Endothelial cell of umbilical vein (primary cell): ENCODE results near the gene EDARADD.

ENCODE experiments used
- POLR2A ChIP-seq: IDR thresholded peaks from 2 replicates; pipeline ENCODE4 v1.6.1; 2012; ENCODE audit warnings: low read depth, mild to moderate bottlenecking, control low read depth, low read length
- TF ChIP-seq, protein P1 (sequence below), 2 donors: IDR thresholded peaks; 1 replicate in 1 of 2; 2 replicates in 1 of 2; pipeline ENCODE4 v1.5.1; 2011; ENCODE audit warnings: low read length in 2 of 2, mild to moderate bottlenecking in 2 of 2, moderate library complexity in 2 of 2, control low read depth in 1 of 2, inconsistent platforms in 1 of 2, low read depth in 1 of 2; ENCODE audit not compliant: insufficient read depth in 1 of 2; ENCODE audit errors: extremely low read depth in 1 of 2

DNA sequence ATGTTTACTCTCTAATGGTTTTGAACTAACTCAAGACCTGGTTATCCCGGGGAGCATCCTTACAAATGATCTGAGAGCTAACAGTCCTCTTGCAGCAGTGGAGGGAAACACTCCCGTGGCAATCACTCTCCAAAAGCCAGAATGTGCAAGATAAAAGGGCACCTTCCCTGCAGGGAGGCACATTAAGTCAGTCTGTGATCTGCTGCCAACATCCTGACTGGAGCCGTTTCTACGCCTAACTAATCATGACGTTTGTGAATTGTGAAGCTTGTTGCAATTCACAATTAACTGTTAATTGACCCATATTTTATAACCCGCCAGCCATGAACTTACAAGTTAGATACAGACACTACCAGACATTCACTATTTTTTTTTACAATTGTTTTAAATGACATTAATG lies 77.6 kb downstream of the EDARADD start:
- TF ChIP-seq, protein P1, sequence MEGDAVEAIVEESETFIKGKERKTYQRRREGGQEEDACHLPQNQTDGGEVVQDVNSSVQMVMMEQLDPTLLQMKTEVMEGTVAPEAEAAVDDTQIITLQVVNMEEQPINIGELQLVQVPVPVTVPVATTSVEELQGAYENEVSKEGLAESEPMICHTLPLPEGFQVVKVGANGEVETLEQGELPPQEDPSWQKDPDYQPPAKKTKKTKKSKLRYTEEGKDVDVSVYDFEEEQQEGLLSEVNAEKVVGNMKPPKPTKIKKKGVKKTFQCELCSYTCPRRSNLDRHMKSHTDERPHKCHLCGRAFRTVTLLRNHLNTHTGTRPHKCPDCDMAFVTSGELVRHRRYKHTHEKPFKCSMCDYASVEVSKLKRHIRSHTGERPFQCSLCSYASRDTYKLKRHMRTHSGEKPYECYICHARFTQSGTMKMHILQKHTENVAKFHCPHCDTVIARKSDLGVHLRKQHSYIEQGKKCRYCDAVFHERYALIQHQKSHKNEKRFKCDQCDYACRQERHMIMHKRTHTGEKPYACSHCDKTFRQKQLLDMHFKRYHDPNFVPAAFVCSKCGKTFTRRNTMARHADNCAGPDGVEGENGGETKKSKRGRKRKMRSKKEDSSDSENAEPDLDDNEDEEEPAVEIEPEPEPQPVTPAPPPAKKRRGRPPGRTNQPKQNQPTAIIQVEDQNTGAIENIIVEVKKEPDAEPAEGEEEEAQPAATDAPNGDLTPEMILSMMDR (IDR thresholded peaks at IDR 0.05; ENCODE audit: extremely low read depth in 1 of 2, insufficient read depth in 1 of 2, low read depth in 1 of 2, low read length in 2 of 2), result no peak
- no peak for TF ChIP-seq POLR2A
